HG03457 (cell line): ENCODE results near the gene UGT3A2.

Experiments
- ATAC-seq: cut with Tn5 transposase; IDR thresholded peaks from one replicate; pipeline ENCODE4 v1.9.1; 2021; ENCODE audit warnings: moderate number of reproducible peaks; ENCODE audit not compliant: unreplicated experiment

UGT3A2 gene

DNA sequence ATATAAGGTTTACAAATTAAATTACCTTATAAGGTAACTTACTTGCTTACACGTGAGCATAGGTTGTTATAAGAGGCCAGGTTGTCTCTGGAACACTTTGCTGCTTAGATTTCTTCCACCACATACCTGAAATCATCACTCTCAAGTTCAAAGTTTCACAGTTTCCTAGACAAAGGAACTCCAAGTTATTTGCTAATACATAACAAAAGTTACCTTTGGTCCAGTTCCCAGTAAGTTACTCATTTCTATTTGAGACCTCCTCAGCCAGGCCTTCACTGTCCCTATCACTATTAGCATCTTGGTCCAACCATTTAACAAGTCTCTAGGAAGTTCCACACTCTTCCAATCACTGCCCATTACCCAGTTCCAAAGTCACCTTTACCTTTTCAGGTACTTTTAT is 57.0 kb downstream of the UGT3A2 start:
- no peak for ATAC-seq

DNA sequence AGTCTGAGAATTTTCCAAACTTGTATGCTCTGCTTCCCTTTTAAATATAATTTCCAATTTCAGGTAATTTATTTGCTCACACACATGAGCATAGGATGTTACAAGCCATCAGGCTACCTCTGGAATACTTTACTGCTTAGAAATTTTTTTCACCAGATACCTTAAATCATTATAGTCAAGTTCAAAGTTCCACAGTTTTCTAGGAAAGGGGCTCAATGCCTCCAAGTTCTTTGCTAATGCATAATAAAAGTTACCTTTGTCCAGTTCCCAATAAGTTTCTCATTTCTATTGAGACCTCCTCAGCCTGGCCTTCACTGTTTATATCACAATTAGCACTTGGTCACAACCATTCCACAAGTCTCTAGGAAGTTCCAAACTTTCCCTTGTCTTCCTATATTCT is 59.3 kb downstream of the UGT3A2 start:
- ATAC-seq = no peak

DNA sequence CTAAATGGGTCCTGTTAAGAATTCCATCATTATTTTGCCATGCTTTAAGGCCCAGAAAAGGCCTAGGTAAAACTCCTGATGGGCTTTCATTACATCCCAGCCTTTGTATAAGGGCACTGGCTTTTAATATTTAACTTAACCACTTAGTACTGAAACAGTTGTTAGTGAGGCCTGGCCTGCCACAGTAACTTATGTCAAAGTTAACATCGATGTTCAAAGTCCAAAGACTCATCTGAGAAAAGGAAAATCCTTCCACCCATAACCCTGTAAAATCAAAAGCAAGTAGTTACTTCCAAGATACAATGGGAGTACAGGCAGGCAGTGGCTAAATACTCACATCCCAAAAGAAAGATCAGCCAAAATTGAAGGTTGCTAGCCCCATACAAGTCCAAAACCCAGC is 60.5 kb downstream of the UGT3A2 start:
- no peak for ATAC-seq

DNA sequence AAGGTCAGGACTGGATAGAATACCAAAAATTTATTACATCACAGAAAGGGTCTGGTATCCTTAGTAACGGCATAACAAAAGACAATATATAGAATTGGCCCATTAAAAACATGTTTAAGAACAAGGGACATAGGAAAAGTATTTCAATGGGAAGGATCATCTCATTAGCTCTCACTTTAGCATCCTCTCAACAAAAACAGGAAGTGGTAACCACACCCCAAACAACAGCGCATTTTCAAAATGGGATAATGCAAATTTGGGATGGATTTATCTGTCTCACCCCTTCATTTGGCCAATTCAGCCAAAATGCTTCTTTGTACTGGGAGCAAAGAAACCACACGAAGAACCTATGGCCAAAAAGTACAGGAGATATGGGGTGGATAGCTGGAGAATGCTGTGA is 65.7 kb downstream of the UGT3A2 start:
- no peak for ATAC-seq

DNA sequence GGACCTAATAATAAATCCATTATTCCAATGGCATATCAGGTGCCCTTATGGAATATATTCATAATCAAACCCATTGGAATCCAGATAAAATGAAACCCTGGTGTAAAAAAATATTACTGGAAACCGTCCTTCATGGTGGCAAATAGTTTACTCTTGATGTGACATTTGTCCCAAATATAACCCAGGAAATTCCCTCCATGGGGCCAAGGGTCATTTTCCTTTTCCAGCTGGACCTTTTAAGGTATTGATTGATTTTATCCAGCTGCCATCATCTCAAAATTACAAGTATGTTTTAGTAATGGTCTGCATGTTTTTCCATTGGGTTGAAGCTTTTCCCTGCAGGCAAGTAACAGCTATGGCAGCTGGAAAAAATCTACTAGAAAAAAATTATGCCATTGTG is 67.1 kb downstream of the UGT3A2 start:
- no peak for ATAC-seq

DNA sequence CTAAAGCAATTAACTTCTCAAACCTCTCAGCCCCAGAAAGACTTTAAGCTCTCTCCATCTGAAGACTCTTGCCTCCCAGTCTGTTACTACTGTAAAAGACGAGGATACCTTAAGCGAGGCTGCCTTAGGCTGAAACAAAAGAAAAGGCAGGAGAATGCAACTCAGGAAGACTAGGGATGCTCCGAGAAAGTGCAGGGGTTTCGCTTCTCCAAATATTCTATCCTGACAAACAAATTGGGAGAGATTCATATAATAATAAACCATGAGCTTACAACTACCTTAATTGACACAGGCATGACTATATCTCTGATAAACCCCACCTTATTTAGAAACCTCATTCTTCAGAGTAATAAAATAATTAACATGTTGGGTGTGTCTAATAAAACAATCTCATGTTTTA is 70.6 kb downstream of the UGT3A2 start:
- no peak for ATAC-seq

DNA sequence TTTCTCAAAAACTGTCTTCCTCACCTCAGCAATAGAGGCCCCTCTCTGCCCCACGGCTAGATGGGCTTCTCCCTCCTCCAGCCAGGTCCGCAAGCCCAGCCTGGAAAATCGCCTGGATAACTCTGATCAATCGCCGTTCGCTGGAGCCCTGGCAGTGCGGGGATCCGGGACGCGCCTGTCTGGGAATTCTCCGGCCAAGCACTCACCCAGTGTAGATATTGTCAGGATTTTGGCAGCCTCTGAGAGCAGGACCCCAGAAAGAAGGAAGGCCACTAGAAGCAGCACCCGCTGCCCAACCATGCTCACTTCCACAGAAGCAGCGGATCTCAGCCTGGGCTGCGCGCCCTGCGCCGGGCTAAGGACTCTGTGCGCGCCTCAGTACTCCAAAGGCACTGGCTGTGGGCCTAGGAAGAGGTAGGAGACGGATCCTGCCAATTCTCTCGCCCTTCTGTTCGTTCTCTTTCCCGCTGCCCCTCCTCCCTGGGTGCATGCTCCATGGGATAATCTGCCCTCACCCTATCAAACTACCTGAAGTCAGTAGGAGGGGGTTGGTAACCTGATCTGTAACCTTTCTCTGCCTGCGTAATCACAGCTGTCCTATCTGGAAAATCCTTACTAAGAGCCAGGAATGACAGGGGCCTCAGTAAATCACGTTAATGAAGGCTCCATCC is 75.6 kb downstream of the UGT3A2 start, which contains the start of gene UGT3A1:
Gene UGT3A1, minus strand, starts transcription at position 450 of the 671 bp plus-strand sequence. Its CDS starts 150 bp downstream, at position 300.
- ATAC-seq = no peak

DNA sequence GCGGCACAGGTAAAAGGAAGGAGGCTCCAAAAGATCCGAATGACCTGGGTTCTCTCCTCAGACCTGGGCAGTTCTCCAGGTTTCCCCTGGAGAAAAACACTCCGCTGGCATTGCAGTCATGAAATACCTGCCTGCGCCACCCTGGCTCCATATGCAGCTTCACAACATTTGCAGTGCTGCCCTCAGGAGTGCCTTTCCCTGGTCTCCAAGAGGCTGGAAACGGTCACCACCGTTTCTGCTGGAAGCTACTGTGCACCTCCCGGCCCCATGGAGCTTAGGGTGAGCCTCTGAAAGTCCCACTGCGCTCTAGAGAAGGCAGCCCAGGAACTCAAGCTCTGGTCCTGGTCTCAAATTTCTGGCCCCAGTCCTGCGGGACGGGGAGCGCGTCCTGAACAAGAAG is 76.2 kb downstream of the UGT3A2 start:
- no peak for ATAC-seq

DNA sequence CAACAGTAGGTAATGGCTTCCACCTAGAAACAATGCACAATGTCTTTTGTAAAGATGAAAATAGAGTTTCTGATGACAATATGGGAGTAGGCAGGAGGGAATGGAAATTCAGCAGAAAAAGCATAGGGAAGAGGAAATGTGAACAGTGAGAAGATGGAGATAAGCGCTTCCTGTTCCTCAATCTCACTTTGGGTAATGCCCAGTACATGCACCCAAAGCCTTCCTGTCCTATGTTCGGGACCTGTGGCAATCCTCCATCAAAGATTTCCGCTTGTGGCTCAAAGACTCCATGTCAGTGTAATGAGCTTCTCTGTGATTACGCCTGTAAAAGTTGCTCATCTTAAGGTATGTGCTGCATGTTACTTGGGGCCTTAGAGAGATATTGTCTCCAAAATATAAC is 78.2 kb downstream of the UGT3A2 start:
- ATAC-seq = no peak

DNA sequence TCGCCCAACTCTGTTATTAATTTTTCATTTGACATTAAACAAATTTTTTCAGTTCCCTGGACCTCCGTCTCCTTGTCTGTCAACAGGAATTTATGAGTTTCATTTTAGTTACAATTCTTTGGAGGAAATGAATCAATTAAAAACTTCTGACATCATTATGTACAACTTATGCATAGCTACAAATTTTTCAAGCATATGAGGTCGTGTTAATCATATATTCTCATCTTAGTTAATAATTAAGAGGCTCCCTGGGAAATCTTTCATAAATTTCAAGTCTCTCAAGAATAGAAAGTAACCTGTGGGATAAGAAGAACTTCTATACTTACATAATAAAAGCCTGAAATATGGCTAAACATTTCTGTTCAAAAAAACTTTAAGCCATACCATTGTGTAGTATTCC is 78.9 kb downstream of the UGT3A2 start:
- no peak for ATAC-seq
